SK-N-SH treated with all-trans-retinoic acid at 6 μM for 48 hours (cell line): ENCODE results near the gene PBX3.

ENCODE experiments used
- BACH2 ChIP-seq: fragments of 250-450 bp; sonication (Bioruptor Pico); IDR thresholded peaks from 2 replicates; pipeline ENCODE4 v1.9.0; 2021; ENCODE audit warnings: mild to moderate bottlenecking, borderline replicate concordance
- ISL1 ChIP-seq: fragments of 250-450 bp; sonication (Bioruptor Pico); IDR thresholded peaks from 2 replicates; pipeline ENCODE4 v2.1.2; 2022; ENCODE audit warnings: mild to moderate bottlenecking, moderate library complexity
- PATZ1 ChIP-seq: fragments of 250-450 bp; sonication (Bioruptor Pico); IDR thresholded peaks from 2 replicates; pipeline ENCODE4 v1.8.0; 2020; ENCODE audit warnings: mild to moderate bottlenecking, moderate library complexity, borderline replicate concordance
- POU6F1 ChIP-seq: fragments of 250-450 bp; sonication (Bioruptor Pico); IDR thresholded peaks from 2 replicates; pipeline ENCODE4 v1.8.0; 2021; ENCODE audit warnings: low read depth, mild to moderate bottlenecking, moderate library complexity, borderline replicate concordance
- ZFP30 ChIP-seq: fragments of 450-650 bp; formaldehyde crosslinking; IDR thresholded peaks from 2 replicates; pipeline ENCODE4 v1.5.0; 2022; ENCODE audit warnings: mild to moderate bottlenecking, moderate library complexity
- ZNF8 ChIP-seq: fragments of 450-650 bp; formaldehyde crosslinking; IDR thresholded peaks from 2 replicates; pipeline ENCODE4 v1.5.0; 2020; ENCODE audit warnings: mild to moderate bottlenecking, moderate library complexity

- no peak for TF ChIP-seq BACH2
- peak; percentile 96 for TF ChIP-seq ZFP30 (CRISPR knock-in tag)
- no peak for TF ChIP-seq ISL1 (CRISPR knock-in tag)
- TF ChIP-seq PATZ1 = no peak
- no peak for TF ChIP-seq ZNF8 (CRISPR knock-in tag)
- no peak for TF ChIP-seq POU6F1 (CRISPR knock-in tag)
Measured at GRCh38 chr9:125946397-125946796, 199.2 kb downstream of the PBX3 start.
